ENCODE results near the gene ZNF93.
"Not testable (repeated sequence)": the region's sequence is repeated elsewhere in the genome, so short reads cannot be mapped to it uniquely, and the experiment has no call there.

Gene ZNF93

DNA sequence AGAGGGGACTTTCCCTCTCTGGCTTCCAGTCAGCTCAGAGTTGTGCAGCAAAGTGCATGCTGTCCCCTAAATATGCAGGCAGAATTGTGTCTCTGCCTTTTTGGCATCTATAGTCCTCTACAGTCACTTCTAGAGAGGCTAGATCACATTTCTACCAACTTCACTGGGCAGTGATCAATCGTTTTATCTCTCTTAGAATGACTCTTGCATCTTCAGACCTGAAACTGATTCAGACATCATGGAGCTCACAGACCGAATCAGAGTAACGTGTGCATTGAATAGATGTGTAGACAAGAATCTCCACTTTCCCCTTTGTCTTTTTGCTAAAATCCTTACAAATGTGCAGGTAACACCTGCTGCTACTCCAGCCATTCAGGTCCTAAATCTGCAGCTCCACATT is 28.8 kb upstream of the ZNF93 start:
- no peak for DNase-seq (ENCODE audit: low read depth)
- H3K4me3 ChIP-seq (ENCODE audit: low read length) = no peak overlapping the region
- TF ChIP-seq, protein P1, sequence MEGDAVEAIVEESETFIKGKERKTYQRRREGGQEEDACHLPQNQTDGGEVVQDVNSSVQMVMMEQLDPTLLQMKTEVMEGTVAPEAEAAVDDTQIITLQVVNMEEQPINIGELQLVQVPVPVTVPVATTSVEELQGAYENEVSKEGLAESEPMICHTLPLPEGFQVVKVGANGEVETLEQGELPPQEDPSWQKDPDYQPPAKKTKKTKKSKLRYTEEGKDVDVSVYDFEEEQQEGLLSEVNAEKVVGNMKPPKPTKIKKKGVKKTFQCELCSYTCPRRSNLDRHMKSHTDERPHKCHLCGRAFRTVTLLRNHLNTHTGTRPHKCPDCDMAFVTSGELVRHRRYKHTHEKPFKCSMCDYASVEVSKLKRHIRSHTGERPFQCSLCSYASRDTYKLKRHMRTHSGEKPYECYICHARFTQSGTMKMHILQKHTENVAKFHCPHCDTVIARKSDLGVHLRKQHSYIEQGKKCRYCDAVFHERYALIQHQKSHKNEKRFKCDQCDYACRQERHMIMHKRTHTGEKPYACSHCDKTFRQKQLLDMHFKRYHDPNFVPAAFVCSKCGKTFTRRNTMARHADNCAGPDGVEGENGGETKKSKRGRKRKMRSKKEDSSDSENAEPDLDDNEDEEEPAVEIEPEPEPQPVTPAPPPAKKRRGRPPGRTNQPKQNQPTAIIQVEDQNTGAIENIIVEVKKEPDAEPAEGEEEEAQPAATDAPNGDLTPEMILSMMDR (IDR thresholded peaks at IDR 0.05; ENCODE audit: insufficient read depth, low read depth, low read length, missing control alignments) = no peak

DNA sequence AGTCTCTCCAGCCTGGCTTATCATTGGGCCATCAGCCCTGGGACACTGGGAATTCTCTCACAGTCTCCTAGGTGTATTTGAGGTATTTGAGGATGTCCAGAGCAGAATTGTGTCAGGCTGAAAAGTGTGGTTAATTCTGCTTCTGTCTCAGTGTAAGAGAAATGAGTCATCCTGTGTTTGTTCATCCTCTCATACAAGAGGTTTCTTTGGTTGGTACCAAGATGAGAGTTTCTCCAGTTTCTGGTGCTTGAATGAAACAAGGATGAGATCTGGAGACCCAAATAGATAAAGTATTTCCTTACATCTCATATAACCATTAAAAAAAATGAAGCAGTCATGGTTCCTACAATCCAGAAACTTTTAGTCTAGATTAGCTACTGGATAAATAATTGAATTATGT is 27.4 kb upstream of the ZNF93 start:
- DNase-seq (ENCODE audit: low read depth) = peak; percentile 16
- TF ChIP-seq, protein P1 (IDR thresholded peaks at IDR 0.05; ENCODE audit: insufficient read depth, low read depth, low read length, missing control alignments) = no peak
- H3K4me3 ChIP-seq (ENCODE audit: low read length) = no peak overlapping the region

DNA sequence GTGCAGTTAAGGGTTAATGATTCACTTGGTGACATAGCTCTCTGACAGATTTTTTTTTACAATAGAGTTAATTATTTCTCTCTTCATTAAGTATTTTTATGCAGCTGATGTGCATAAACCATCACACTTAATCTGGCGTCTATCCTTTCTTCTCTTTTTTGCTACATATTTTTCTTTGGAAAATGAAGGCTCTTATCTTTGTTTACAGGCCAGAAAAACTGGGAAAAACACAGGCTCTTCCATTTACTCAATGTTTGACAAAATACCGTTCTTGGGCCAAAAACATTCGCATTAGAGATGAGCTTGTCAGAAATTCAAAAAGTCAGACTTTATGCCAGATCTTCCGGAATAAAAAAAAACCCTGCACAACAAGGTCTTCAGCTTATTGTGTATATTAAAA is 23.0 kb upstream of the ZNF93 start:
- no peak overlapping the region for H3K4me3 ChIP-seq (ENCODE audit: low read length)
- TF ChIP-seq, protein P1 (IDR thresholded peaks at IDR 0.05; ENCODE audit: insufficient read depth, low read depth, low read length, missing control alignments) = no peak
- no peak for DNase-seq (ENCODE audit: low read depth)

DNA sequence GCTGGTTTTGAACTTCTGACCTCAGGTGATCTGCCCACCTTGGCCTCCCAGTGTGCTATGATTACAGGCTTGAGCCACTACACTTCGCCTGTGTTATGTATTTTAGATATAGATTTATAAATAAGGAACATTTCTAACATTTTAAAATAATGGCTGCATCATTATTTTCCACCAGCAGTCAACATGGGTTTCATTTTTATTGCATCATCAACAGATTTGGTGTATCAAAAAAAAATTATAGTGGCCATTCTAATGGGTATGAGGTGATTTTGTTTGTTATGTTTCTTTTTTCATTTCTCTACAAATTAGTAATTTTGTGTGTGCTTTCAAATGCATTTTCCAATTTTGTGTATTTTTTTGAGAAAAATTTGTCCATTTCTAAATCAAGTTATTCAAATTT is 16.2 kb upstream of the ZNF93 start:
- TF ChIP-seq, protein P1 (IDR thresholded peaks at IDR 0.05; ENCODE audit: insufficient read depth, low read depth, low read length, missing control alignments) = no peak
- no peak for DNase-seq (ENCODE audit: low read depth)
- H3K4me3 ChIP-seq (ENCODE audit: low read length) = no peak overlapping the region

DNA sequence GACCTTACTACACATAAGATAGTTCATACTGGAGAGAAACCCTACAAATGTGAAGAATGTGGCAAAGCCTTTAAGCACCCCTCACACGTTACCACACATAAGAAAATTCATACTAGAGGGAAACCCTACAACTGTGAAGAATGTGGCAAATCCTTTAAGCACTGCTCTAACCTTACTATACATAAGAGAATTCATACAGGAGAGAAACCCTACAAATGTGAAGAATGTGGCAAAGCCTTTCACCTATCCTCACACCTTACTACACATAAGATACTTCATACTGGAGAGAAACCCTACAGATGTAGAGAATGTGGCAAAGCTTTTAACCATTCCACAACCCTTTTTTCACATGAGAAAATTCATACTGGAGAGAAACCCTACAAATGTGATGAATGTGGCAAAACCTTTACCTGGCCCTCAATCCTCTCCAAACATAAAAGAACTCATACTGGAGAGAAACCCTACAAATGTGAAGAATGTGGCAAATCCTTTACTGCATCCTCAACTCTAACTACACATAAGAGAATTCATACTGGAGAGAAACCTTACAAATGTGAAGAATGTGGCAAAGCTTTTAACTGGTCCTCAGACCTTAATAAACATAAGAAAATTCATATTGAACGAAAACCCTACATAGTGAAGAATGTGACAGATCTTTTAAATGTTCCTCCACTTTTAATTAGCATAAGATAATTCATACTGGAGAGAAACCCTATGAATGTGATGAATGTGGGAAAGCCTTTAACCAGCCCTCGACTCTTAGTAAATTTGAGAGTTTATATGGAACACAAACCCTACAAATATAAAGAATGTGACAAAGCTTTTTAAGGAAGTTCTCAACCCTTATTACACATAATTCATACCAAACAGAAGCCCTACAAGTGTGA is 8.4 kb upstream of the ZNF93 start:
- not testable (repeated sequence) for H3K4me3 ChIP-seq (ENCODE audit: low read length); DNase-seq (ENCODE audit: low read depth)

DNA sequence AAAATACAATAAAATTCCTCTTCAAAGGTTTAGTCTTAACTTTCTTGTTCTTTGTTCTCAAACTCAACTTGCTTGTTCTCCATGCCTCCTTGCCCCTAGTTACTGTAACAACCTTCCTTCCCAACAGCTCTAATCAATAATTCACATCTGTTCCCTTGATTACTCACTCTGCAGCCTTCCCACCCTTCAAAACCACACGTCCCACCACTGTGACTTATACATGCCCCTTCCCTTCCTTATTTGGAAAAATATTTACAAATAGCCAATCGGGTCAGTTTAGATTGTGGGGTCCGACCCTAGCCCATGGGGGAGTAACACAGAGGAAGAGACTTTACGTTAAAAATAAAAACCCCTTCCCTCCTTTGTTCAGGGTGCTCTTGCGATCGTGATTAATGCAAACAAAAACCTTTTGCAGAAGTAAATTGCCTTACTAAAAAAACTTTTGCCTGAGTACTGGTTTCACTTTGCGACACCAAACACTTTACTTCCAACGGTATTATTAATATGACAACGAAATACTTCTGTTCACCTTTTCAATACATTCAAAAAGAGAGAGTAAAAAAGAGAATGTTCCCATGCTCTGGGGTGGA is 512 bp upstream of the ZNF93 start:
- DNase-seq (ENCODE audit: low read depth) = no peak
- TF ChIP-seq, protein P1 (IDR thresholded peaks at IDR 0.05; ENCODE audit: insufficient read depth, low read depth, low read length, missing control alignments) = no peak
- H3K4me3 ChIP-seq (ENCODE audit: low read length) = peak overlapping the region; percentile 77

DNA sequence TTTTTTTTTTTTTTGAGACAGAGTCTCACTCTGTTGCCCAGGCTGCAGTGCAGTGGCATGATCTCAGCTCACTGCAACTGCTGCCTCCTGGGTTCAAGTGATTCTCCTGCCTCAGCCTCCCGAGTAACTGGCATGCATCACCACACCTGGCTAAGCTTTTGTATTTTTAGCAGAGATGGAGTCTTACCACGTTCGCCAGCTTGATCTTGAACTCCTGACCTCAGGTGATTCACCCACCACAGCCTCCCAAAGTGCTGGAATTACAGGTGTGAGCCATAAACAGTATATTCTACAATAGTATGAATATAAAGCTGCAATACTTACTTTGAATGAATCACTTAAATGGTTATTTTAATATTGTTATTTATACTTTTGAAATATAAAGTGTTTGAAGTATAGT is 6.8 kb downstream of the ZNF93 start:
- not testable (repeated sequence) for H3K4me3 ChIP-seq (ENCODE audit: low read length)
- peak; percentile 21 for DNase-seq (ENCODE audit: low read depth)

DNA sequence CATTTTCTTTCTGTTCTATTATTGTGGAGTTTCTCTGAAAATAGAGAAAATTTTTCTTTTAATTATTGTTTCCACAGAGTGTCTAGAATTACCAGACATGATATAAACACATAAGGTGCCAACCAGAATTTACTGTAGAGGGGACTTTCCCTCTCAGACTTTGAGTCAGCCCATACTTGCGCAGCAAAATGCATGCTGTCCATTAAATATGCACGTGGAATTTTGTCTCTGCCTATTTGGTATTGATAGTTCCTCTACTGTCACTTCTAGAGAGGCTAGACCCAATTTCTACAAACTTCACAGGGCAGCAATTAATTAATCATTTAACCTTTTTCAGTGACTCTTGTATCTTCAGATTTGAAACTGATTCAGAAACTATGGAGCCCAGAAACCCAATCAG is 8.9 kb downstream of the ZNF93 start:
- no peak overlapping the region for H3K4me3 ChIP-seq (ENCODE audit: low read length)
- DNase-seq (ENCODE audit: low read depth) = no peak
- TF ChIP-seq, protein P1 (IDR thresholded peaks at IDR 0.05; ENCODE audit: insufficient read depth, low read depth, low read length, missing control alignments) = no peak

Measured in epithelial cell of esophagus (primary cell).